H9 (cell line): Measurements from ENCODE around the gene TMOD4. TPM values are rescaled to one million over a fixed set of nuclear protein-coding genes. Genes with fewer than 3 reads are reported as not detected.

Source experiments
- DNase-seq: peaks from one replicate; pipeline ENCODE4 v3.0.0-alpha.2; 2017
- H2AFZ ChIP-seq: one replicate; pipeline ENCODE4 v1.6.1; 2013; ENCODE audit warnings: mild to moderate bottlenecking, low read length, control low read depth, moderate library complexity
- H2AK5ac ChIP-seq: 2 replicates; pipeline ENCODE4 v1.6.1; 2013; ENCODE audit warnings: low read length, control low read depth, mixed read lengths; ENCODE audit not compliant: insufficient read length
- H2BK120ac ChIP-seq: one replicate; pipeline ENCODE4 v1.6.1; 2013; ENCODE audit warnings: low read depth, mild to moderate bottlenecking, low read length, control low read depth, inconsistent platforms; ENCODE audit not compliant: poor library complexity, severe bottlenecking
- H2BK12ac ChIP-seq: 2 replicates; pipeline ENCODE4 v1.6.1; 2013; ENCODE audit warnings: low read length, control low read depth, mixed read lengths, low read depth; ENCODE audit not compliant: insufficient read length
- H2BK15ac ChIP-seq: 2 replicates; pipeline ENCODE4 v1.6.1; 2013; ENCODE audit warnings: low read depth, low read length, control low read depth
- H2BK20ac ChIP-seq: one replicate; pipeline ENCODE4 v1.6.1; 2013; ENCODE audit warnings: low read depth, mild to moderate bottlenecking, low read length, control low read depth, inconsistent platforms; ENCODE audit not compliant: poor library complexity, severe bottlenecking
- H2BK5ac ChIP-seq: 2 replicates; pipeline ENCODE4 v1.6.1; 2013; ENCODE audit warnings: low read length, control low read depth, mixed read lengths; ENCODE audit not compliant: insufficient read length
- H3K14ac ChIP-seq: 2 replicates; pipeline ENCODE4 v1.6.1; 2013; ENCODE audit warnings: low read length, control low read depth; ENCODE audit not compliant: insufficient read depth
- H3K18ac ChIP-seq: 2 replicates; pipeline ENCODE4 v1.6.1; 2013; ENCODE audit warnings: low read depth, mild to moderate bottlenecking, mixed read lengths, low read length, control low read depth; ENCODE audit not compliant: insufficient read length
- H3K23ac ChIP-seq: 2 replicates; pipeline ENCODE4 v1.6.1; 2013; ENCODE audit warnings: low read length, control low read depth, mixed read lengths, low read depth; ENCODE audit not compliant: insufficient read length
- H3K23me2 ChIP-seq: 2 replicates; pipeline ENCODE4 v1.6.1; 2013; ENCODE audit warnings: low read depth, mild to moderate bottlenecking, mixed read lengths, low read length, control low read depth; ENCODE audit not compliant: insufficient read length, poor library complexity, severe bottlenecking
- H3K27ac ChIP-seq: 2 replicates; pipeline ENCODE4 v1.5.1; 2013; ENCODE audit warnings: low read length, control low read depth, mixed read lengths, low read depth; ENCODE audit not compliant: insufficient read length
- H3K27me3 ChIP-seq: 2 replicates; pipeline ENCODE4 v1.6.1; 2013; ENCODE audit warnings: low read length, control low read depth, inconsistent platforms; ENCODE audit not compliant: insufficient read depth
- H3K4ac ChIP-seq: 2 replicates; pipeline ENCODE4 v1.6.1; 2013; ENCODE audit warnings: low read depth, mild to moderate bottlenecking, control low read depth, inconsistent platforms, low read length, moderate library complexity
- H3K4me1 ChIP-seq: 2 replicates; pipeline ENCODE4 v1.6.1; 2013; ENCODE audit warnings: low read length, control low read depth, inconsistent platforms; ENCODE audit not compliant: insufficient read depth
- H3K4me2 ChIP-seq: 2 replicates; pipeline ENCODE4 v1.6.1; 2013; ENCODE audit warnings: low read length, control low read depth, mixed read lengths; ENCODE audit not compliant: insufficient read length, insufficient read depth
- H3K56ac ChIP-seq: 2 replicates; pipeline ENCODE4 v1.6.1; 2013; ENCODE audit warnings: low read depth, mild to moderate bottlenecking, mixed read lengths, low read length, control low read depth; ENCODE audit not compliant: insufficient read length
- H3K79me1 ChIP-seq: 2 replicates; pipeline ENCODE4 v1.6.1; 2013; ENCODE audit warnings: low read depth, mild to moderate bottlenecking, moderate library complexity, low read length, control low read depth, inconsistent platforms; ENCODE audit not compliant: insufficient read depth, poor library complexity, severe bottlenecking
- H3K79me2 ChIP-seq: 2 replicates; pipeline ENCODE4 v1.6.1; 2013; ENCODE audit warnings: low read length, control low read depth, inconsistent platforms; ENCODE audit not compliant: insufficient read depth
- H3K9ac ChIP-seq: 2 replicates; pipeline ENCODE4 v1.6.1; 2013; ENCODE audit warnings: low read length, control low read depth, mixed read lengths; ENCODE audit not compliant: insufficient read length; ENCODE audit errors: extremely low read depth
- H3K9me3 ChIP-seq: one replicate; pipeline ENCODE4 v1.6.1; 2013; ENCODE audit warnings: low read depth, low read length, inconsistent platforms; ENCODE audit not compliant: control insufficient read depth
- H3T11ph ChIP-seq: one replicate; pipeline ENCODE4 v1.6.1; 2013; ENCODE audit warnings: mild to moderate bottlenecking, low read length, control low read depth, inconsistent platforms
- H4K20me1 ChIP-seq: one replicate; pipeline ENCODE4 v1.6.1; 2013; ENCODE audit not compliant: control insufficient read depth, insufficient read length, insufficient read depth
- H4K5ac ChIP-seq: 2 replicates; pipeline ENCODE4 v1.6.1; 2013; ENCODE audit warnings: low read depth, mild to moderate bottlenecking, mixed read lengths, low read length, control low read depth; ENCODE audit not compliant: insufficient read length
- H4K8ac ChIP-seq: replicated peaks from 2 replicates; pipeline ENCODE4 v1.6.1; 2013; ENCODE audit warnings: low read length, control low read depth, mixed read lengths, low read depth; ENCODE audit not compliant: insufficient read length
- H4K91ac ChIP-seq: 2 replicates; pipeline ENCODE4 v1.6.1; 2013; ENCODE audit warnings: low read depth, mild to moderate bottlenecking, moderate library complexity, mixed read lengths, low read length, control low read depth; ENCODE audit not compliant: insufficient read length
- H3K27ac Mint-ChIP-seq, 3 experiments: 2 replicates in 2 of 3; 3 replicates in 1 of 3; pipeline ENCODE4 v1.8.0; 2020 to 2021; ENCODE audit warnings: mixed read lengths in 3 of 3, mild to moderate bottlenecking in 1 of 3, moderate library complexity in 1 of 3
- H3K27me3 Mint-ChIP-seq: 2 replicates; pipeline ENCODE4 v1.8.0; 2021; ENCODE audit warnings: low read depth, mild to moderate bottlenecking, moderate library complexity, mixed read lengths
- H3K36me3 Mint-ChIP-seq, 3 experiments: 2 replicates in 2 of 3; 3 replicates in 1 of 3; pipeline ENCODE4 v1.8.0; 2020 to 2021; ENCODE audit warnings: low read depth in 3 of 3, mixed read lengths in 3 of 3; ENCODE audit not compliant: insufficient read depth in 1 of 3
- H3K4me1 Mint-ChIP-seq, 2 experiments: 2 replicates each; pipeline ENCODE4 v1.8.0; 2020; ENCODE audit warnings: mixed read lengths in 2 of 2
- H3K4me3 Mint-ChIP-seq, 2 experiments: 2 replicates in 1 of 2; 3 replicates in 1 of 2; pipeline ENCODE4 v1.8.0; 2020 to 2021; ENCODE audit warnings: mild to moderate bottlenecking in 2 of 2, mixed read lengths in 2 of 2, moderate library complexity in 1 of 2
- H3K9me3 Mint-ChIP-seq, 2 experiments: 2 replicates in 1 of 2; 3 replicates in 1 of 2; pipeline ENCODE4 v1.8.0; 2020; ENCODE audit warnings: mild to moderate bottlenecking in 2 of 2, mixed read lengths in 2 of 2, moderate library complexity in 1 of 2
- CTCF ChIP-seq: fragments of 200-600 bp; sonication (generic); conservative IDR thresholded peaks from 3 replicates; pipeline ENCODE4 v1.8.0; 2021; ENCODE audit warnings: antibody characterized with exemption, mild to moderate bottlenecking
- WGBS: extraction: QIAGEN DNeasy Blood & Tissue Kit; methylation state at CpG from one replicate; pipeline ENCODE4 v1.1.7; 2013; ENCODE audit warnings: missing lambda C conversion rate, low lambda C conversion rate, mixed read lengths; ENCODE audit not compliant: insufficient read length; ENCODE audit errors: extremely low coverage; 5-methylcytosine and 5-hydroxymethylcytosine counted together
- total RNA-seq: library from RNA; stranded (reverse); gene quantifications from 2 replicates; pipeline ENCODE4 v1.2.1, GENCODE V29; 2021

The TMOD4 gene
- total RNA-seq, 1 experiment from 2014 or later, result 0.42 TPM

- no peak overlapping the region for H3K18ac ChIP-seq
- H3K4ac ChIP-seq, result no peak overlapping the region
- H2BK120ac ChIP-seq, result no peak overlapping the region
- no peak for TF ChIP-seq CTCF
- no peaks in the 10 kb centered on the region for H3K79me2 ChIP-seq
- H3K36me3 Mint-ChIP-seq, result peaks cover 7 to 28% (median 24%) of the 10 kb centered on the region in 3 experiments
- peaks cover 12% of the 10 kb centered on the region for H3K27me3 Mint-ChIP-seq
- no peak overlapping the region for H2BK15ac ChIP-seq
- H3K27ac Mint-ChIP-seq, result peak overlapping the region; percentile 66 to 89 (median 89); a peak in 5 of 7 replicates
- peak overlapping the region; percentile 53 for H3K4me2 ChIP-seq
- H3K23me2 ChIP-seq, result peaks cover 15% of the 10 kb centered on the region
- H4K5ac ChIP-seq, result no peak overlapping the region
- H3K4me1 ChIP-seq, result no peaks in the 10 kb centered on the region
- H3K4me3 Mint-ChIP-seq, result peak overlapping the region; percentile 62 to 76
- H3K56ac ChIP-seq, result no peak overlapping the region
- no peaks in the 10 kb centered on the region for H4K20me1 ChIP-seq
- H3K9ac ChIP-seq, result no peak overlapping the region
- no peak overlapping the region for H2BK5ac ChIP-seq
- no peaks in the 10 kb centered on the region; the same call in 1 of the 2 replicates for H3K27me3 ChIP-seq
- WGBS, result no CpG with 5 or more reads among the region's 39 CpGs
- H3K9me3 ChIP-seq, result no peaks in the 10 kb centered on the region
- no peak overlapping the region for H2BK12ac ChIP-seq
- H3K23ac ChIP-seq, result no peak overlapping the region
- peak overlapping the region; percentile 51; the same call in 1 of the 2 replicates for H3K14ac ChIP-seq
- H2AFZ ChIP-seq, result no peak overlapping the region
- H3T11ph ChIP-seq, result no peak overlapping the region
- peaks cover 14 to 25% of the 10 kb centered on the region in 2 experiments for H3K4me1 Mint-ChIP-seq
- H2AK5ac ChIP-seq, result no peak overlapping the region
- no peaks in the 10 kb centered on the region for H3K9me3 Mint-ChIP-seq
- H3K27ac ChIP-seq, result no peak overlapping the region
- peak; percentile 60 for DNase-seq
- no peaks in the 10 kb centered on the region for H3K79me1 ChIP-seq
- no peak overlapping the region for H4K8ac ChIP-seq
- H4K91ac ChIP-seq, result no peak overlapping the region
- no peak overlapping the region for H2BK20ac ChIP-seq
Measured at GRCh38 chr1:151131701-151132334, 44.0 kb downstream of the TMOD4 start.
